Measurements from ENCODE around the gene CCDC192. TPM values are rescaled to one million over a fixed set of nuclear protein-coding genes. Genes with fewer than 3 reads are reported as not detected.

The CCDC192 gene
- total RNA-seq, 1 donor from 2014 or later: 2.1 TPM

- no peak for DNase-seq (ENCODE audit: low spot score in 2 of 2, unreplicated experiment in 2 of 2)
- Mint-ChIP-seq H3K4me3 (no peak overlapping the region), H3K27me3 (ENCODE audit: low read depth) (no peaks in the 10 kb centered on the region), H3K9me3 (peaks cover 11% of the 10 kb centered on the region), H3K27ac (no peak overlapping the region), H3K4me1 (no peaks in the 10 kb centered on the region), H3K36me3 (peaks cover 15% of the 10 kb centered on the region)
- TF ChIP-seq, protein P1, sequence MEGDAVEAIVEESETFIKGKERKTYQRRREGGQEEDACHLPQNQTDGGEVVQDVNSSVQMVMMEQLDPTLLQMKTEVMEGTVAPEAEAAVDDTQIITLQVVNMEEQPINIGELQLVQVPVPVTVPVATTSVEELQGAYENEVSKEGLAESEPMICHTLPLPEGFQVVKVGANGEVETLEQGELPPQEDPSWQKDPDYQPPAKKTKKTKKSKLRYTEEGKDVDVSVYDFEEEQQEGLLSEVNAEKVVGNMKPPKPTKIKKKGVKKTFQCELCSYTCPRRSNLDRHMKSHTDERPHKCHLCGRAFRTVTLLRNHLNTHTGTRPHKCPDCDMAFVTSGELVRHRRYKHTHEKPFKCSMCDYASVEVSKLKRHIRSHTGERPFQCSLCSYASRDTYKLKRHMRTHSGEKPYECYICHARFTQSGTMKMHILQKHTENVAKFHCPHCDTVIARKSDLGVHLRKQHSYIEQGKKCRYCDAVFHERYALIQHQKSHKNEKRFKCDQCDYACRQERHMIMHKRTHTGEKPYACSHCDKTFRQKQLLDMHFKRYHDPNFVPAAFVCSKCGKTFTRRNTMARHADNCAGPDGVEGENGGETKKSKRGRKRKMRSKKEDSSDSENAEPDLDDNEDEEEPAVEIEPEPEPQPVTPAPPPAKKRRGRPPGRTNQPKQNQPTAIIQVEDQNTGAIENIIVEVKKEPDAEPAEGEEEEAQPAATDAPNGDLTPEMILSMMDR (IDR thresholded peaks at IDR 0.05; ENCODE audit: unreplicated experiment): no peak
Observed at GRCh38 chr5:127967983-127968592, 264.9 kb downstream of the CCDC192 start.

GRCh38 chr5:127969002-127969401 lies 265.8 kb downstream of the CCDC192 start:
- peaks cover 11% of the 10 kb centered on the region for H3K9me3 Mint-ChIP-seq
- H3K27me3 Mint-ChIP-seq (ENCODE audit: low read depth): no peaks in the 10 kb centered on the region
- no peak overlapping the region for H3K27ac Mint-ChIP-seq

GRCh38 chr5:127969651-127970050 lies 266.5 kb downstream of the CCDC192 start:
- H3K4me3 Mint-ChIP-seq: no peak overlapping the region
- no peaks in the 10 kb centered on the region for H3K27me3 Mint-ChIP-seq (ENCODE audit: low read depth)
- H3K9me3 Mint-ChIP-seq: peaks cover 11% of the 10 kb centered on the region
- no peak overlapping the region for H3K27ac Mint-ChIP-seq
- H3K4me1 Mint-ChIP-seq: no peaks in the 10 kb centered on the region
- TF ChIP-seq, protein P1 (IDR thresholded peaks at IDR 0.05; ENCODE audit: unreplicated experiment): no peak
- H3K36me3 Mint-ChIP-seq: peaks cover 11% of the 10 kb centered on the region
- DNase-seq (ENCODE audit: low spot score in 2 of 2, unreplicated experiment in 2 of 2): no peak

More at GRCh38 chr5:127969002-127969401, 265.8 kb downstream of the CCDC192 start:
- no peak for DNase-seq (ENCODE audit: low spot score in 2 of 2, unreplicated experiment in 2 of 2)
- TF ChIP-seq, protein P1 (IDR thresholded peaks at IDR 0.05; ENCODE audit: unreplicated experiment): no peak
- no peak overlapping the region for H3K4me3 Mint-ChIP-seq
- H3K4me1 Mint-ChIP-seq: no peaks in the 10 kb centered on the region
- H3K36me3 Mint-ChIP-seq: peaks cover 12% of the 10 kb centered on the region

DNA sequence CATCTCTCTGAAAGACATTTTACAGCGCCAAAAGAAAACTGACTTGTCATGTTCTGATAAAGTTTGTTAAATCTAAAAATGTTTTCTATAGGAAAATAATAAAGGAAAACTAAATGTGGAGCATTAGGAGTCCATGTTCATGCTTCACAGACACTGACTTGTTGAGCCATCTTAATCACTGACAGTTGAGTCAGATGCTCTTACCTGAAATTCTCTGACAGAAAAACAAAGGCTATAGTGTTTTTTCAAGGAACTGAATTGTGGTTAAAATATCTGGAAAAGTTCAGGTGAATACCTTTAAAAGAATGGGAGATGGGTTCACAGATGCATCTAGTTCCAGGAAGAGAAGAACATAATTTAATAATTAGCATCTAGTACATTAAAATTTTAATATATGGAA lies 266.9 kb downstream of the CCDC192 start:
- TF ChIP-seq, protein P1 (IDR thresholded peaks at IDR 0.05; ENCODE audit: unreplicated experiment): no peak
- no peaks in the 10 kb centered on the region for H3K27me3 Mint-ChIP-seq (ENCODE audit: low read depth)
- H3K36me3 Mint-ChIP-seq: peaks cover 7% of the 10 kb centered on the region
- no peaks in the 10 kb centered on the region for H3K4me1 Mint-ChIP-seq
- no peak for DNase-seq (ENCODE audit: low spot score in 2 of 2, unreplicated experiment in 2 of 2)
- H3K4me3 Mint-ChIP-seq: no peak overlapping the region
- no peak overlapping the region for H3K27ac Mint-ChIP-seq
- peaks cover 7% of the 10 kb centered on the region for H3K9me3 Mint-ChIP-seq

DNA sequence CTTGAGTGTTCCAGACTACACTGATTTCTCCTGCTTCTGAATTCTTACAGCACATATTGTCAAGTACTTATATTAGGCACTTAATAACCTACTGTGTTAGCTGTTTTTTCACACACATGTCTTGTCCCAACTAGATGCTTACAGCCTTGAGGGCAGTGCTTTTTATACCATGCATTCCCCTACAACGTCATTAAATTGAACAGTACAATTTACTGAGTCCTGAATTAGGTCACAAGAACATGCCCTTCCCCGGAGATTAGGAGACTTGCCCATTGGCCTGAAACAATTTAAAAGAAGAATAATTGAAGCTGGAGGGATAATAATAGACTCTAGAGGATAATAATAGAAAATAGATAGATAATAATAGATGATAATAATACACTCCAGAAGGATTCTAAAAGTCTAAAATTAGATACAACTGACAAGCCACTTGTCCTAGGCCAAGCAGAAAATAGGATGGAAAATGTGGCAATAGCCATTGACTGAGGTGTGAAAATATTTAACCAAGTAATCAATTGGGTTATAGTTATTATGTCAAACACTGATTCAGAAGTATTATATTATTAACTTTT lies 267.7 kb downstream of the CCDC192 start:
- peaks cover under 1% of the 10 kb centered on the region for H3K36me3 Mint-ChIP-seq
- DNase-seq (ENCODE audit: low spot score in 2 of 2, unreplicated experiment in 2 of 2): no peak
- H3K27me3 Mint-ChIP-seq (ENCODE audit: low read depth): no peaks in the 10 kb centered on the region
- H3K27ac Mint-ChIP-seq: no peak overlapping the region
- no peak overlapping the region for H3K4me3 Mint-ChIP-seq
- TF ChIP-seq, protein P1 (IDR thresholded peaks at IDR 0.05; ENCODE audit: unreplicated experiment): no peak
- H3K4me1 Mint-ChIP-seq: no peaks in the 10 kb centered on the region
- H3K9me3 Mint-ChIP-seq: peaks cover under 1% of the 10 kb centered on the region

All from mesothelial cell of epicardium (in vitro differentiated cells).